SIG-M5 treated with dmso at 0.1 percent for 504 hours (cell line): ENCODE measurements around the gene MAP3K14.

Experiments used
- DNase-seq: peaks from one replicate; lab custom pipeline; 2025; ENCODE audit not compliant: unreplicated experiment; lab: John Stamatoyannopoulos, UW

The MAP3K14 gene

GRCh38 chr17:45225051-45225700 lies 91.6 kb downstream of the MAP3K14 start:
- DNase-seq, result no peak

GRCh38 chr17:45224671-45225050 lies 92.2 kb downstream of the MAP3K14 start:
- DNase-seq, result no peak

DNA sequence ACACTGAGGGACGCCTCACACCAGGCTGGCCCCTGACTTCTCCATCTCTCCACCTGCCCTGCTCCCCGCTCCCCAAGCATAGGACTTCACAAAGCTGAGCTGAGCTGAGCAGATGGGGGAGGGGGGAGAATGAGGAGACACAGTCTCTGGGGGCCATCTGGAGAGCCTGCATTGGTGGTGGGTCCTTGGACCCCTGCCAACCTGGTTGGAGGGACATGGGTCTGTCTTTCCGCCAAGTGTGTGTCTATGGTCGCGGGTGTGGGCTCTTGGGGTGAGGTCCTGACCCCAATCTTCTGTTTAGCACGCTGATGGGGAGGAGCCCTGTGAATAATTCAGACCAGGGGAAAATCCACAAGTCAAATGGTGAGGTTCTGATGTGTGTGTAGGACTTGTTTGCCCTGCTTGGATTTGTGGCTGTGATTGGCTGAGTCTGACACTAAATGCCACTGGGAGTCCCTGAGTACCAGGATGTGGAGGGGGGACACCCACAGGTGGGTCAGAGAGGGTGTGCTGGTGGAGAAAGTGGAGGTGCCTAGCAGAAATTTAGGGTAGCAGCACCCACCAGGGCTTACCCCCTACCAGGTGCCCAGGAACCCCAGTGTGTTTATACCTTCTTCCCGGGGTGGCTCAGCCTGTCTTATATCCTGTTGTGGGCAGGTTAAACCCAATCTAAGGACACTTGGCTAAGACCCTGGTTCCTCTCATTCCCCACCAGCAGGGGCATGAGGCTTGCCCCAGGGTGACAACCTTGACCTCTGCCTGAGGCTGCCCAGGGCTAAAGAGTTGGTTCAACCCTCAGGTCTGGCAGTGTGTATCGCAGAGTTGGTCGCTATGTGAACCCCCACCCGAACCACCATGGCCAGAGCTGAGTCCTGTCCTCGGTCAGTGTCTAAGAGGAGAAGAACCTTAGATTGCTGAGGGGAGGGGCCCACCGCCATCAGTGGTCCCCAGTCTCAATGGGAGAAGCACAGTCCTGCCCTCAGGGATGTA lies 93.0 kb downstream of the MAP3K14 start:
- DNase-seq, result no peak

DNA sequence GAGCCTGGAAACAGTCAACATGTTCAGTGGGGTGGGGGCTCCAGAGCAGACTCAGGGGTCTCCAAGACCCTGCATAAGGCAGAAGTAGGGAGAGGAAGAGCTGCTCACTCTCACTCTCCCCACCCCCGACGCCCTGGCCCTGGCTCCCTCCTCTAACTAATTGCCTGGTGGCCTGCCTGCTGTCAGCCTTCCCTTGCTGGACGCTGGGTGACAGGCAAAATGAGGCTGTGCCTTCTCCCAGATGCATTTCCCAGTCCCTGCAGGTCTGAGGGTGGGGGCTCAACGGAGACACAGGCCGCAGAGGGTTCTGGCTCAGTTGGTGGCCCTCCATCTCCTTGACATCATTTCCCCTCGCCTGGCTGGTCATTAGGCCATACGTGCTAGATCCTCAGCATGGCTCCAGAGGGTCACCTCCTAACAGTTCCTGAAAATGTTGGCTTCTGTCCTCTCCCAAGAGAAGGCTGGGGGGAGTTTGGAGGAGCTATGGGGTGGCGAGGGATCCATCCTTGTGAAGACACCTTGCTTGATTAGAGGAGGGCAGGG lies 93.8 kb downstream of the MAP3K14 start:
- DNase-seq, result no peak

- no peak for DNase-seq
Measured at GRCh38 chr17:45222289-45222995, 94.4 kb downstream of the MAP3K14 start.

- DNase-seq, result no peak
Measured at GRCh38 chr17:45222014-45222288, 94.9 kb downstream of the MAP3K14 start.

DNA sequence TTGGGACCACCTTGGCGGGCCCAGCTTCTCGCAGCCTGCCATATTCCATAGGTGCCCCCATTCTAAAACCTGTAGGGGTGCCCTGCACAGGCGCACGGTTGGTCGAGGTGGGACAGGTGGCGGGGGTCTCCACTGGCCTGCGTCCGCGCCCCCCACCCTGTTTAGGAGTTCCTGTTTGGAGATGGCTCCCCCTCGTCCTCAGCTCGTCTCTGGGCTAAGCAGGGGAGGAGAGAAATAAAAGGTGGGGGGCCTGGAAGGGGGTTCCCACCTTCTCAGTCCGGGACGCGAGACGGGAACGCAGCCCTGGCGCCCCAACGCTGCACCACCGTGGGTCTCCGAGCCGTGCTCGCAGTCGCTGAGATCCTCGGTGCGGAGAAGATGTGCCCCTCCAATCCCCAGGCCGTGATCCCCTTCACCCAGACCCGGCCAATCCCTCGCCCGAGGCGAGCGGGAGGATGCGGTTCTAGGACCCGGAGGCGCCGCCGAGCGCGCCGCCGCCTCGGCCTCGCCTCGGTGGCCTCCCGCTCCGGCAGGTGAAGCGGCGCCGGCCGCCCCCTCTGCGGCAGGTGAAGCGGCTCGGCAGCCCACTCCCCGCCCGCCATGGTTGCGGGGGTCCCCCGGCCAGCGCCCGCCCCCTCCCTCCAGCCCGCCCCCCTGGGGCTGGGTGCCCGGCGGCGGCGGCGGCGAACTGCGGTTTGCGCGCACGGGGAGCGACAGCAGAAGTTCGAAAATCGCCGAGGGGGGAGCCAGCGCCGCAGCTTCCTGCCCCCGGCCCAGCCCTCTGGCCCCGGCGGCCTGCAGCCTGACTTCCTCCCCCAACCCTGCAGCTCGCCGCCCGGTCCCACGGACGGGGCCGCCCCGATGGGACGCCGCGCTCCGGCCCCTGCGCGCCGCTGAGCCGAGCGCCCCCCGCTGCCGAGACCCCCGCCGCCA lies 95.5 kb downstream of the MAP3K14 start, which contains the start of gene FMNL1:
FMNL1 (plus strand) TSS at position 805 of the 933 bp plus-strand sequence. CDS start 240 bp downstream, outside the sequence.
- DNase-seq, result peak; percentile 68

GRCh38 chr17:45220079-45220478 lies 96.7 kb downstream of the MAP3K14 start:
- DNase-seq, result no peak

DNA sequence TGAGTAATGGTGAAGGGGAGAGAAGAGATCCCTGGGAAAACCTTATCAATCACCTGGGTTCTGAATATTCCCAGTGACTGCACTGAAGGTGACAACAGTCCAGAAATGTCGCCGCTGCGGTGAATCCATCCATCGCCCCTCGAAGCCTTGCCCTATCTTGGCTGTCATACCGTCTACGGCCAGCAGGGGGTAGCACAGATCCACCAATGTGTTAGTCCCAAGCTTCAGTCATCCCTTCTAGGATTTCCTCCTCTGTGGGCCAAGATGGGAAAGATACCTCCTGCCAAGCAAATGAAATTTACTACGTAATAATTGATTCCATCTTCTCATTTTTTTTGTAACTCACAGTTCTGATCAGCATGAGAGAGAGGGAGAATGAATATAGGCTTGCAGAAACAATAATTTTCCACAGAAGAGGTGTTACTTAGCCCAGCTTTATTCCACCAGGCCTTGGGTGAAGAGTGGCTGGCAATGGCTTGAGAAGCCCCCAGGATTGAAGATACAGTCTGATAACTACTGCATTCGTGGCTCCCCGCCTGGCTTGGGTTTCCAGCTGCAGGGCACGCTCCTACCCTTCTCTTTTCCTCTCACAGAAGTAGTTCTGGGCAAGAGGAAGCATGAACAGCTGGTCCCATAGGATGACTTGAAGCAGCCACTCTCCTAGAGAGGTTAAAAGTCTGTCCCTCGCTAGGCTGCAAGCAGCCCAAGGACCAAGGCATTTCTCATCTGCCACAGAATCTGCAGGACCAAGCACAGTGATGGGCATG lies 97.7 kb downstream of the MAP3K14 start:
- peak; percentile 77 for DNase-seq
